HCT116 (cell line): ENCODE results near the gene TLCD3A. TPM values are rescaled to one million over a fixed set of nuclear protein-coding genes. Genes with fewer than 3 reads are reported as not detected.

Experiments used
- ATAC-seq: fragments of 200-7000 bp; cut with Tn5 transposase; 2 replicates; pipeline ENCODE4 v1.9.1; 2020; ENCODE audit warnings: mild to moderate bottlenecking, moderate library complexity
- BruUV-seq: library from RNA; stranded (reverse); fragments of 400-500 nt; replicated peaks from 2 replicates; lab custom pipeline; 2021; lab: Mats Ljungman, UMichigan
- CTCF ChIA-PET: fragments of 300-600 bp; sonication (Branson Sonifier 250); formaldehyde crosslinking; loops from one replicate; lab custom pipeline; 2021; ENCODE audit warnings: antibody characterized with exemption; lab: Charles Lee
- POLR2A ChIA-PET: fragments of 300-600, 350-600 bp; sonication (Branson Sonifier 250); formaldehyde crosslinking; loops from one replicate; lab custom pipeline; 2021; ENCODE audit warnings: antibody characterized with exemption; lab: Charles Lee
- RAD21 ChIA-PET, 2 experiments: fragments of 300-600 bp; sonication (Branson Sonifier 250); formaldehyde crosslinking; loops; one replicate each; lab custom pipeline; 2023; ENCODE audit warnings: low total read pairs in 2 of 2; ENCODE audit not compliant: uncharacterized antibody in 2 of 2, unreplicated experiment in 2 of 2, low non-redundant PET in 1 of 2; lab: Charles Lee
- DNase-seq: peaks from one replicate; pipeline ENCODE4 v3.0.0-alpha.2; 2010; ENCODE audit warnings: low read depth, low spot score
- H2AFZ ChIP-seq: fragments of 200-600 bp; shearing (Covaris generic), sonication (generic); 2 replicates; pipeline ENCODE4 v1.6.1; 2017; ENCODE audit warnings: low read depth, mixed run types, mixed read lengths, antibody characterized with exemption, low read length; ENCODE audit not compliant: poor library complexity, severe bottlenecking
- H3K27ac ChIP-seq: 2 replicates; pipeline ENCODE4 v1.5.1; 2012; ENCODE audit warnings: low read depth, low read length
- H3K27me3 ChIP-seq: fragments of 200-600 bp; sonication (generic); 2 replicates; pipeline ENCODE4 v1.6.1; 2016; ENCODE audit warnings: mixed run types, low read length, mixed read lengths; ENCODE audit not compliant: insufficient read depth
- H3K36me3 ChIP-seq, 2 experiments: fragments of 200-500 bp in 1 of 2; fragments of 200-600 bp in 1 of 2; sonication (Bioruptor generic) in 1 of 2; sonication (generic) in 1 of 2; 2 replicates each; pipeline versions ENCODE4 v1.5.1 to v1.6.1; 2014 to 2016; ENCODE audit warnings: low read length in 2 of 2, inconsistent platforms in 1 of 2, mixed read lengths in 1 of 2, mixed run types in 1 of 2; ENCODE audit not compliant: insufficient read depth in 2 of 2, control insufficient read depth in 1 of 2
- H3K4me1 ChIP-seq, 2 experiments: fragments of 200-600 bp in 1 of 2; sonication (generic) in 1 of 2; 2 replicates each; pipeline versions ENCODE4 v1.5.1 to v1.6.1; 2012 to 2017; ENCODE audit warnings: low read length in 2 of 2, inconsistent platforms in 1 of 2, mild to moderate bottlenecking in 1 of 2, mixed read lengths in 1 of 2, mixed run types in 1 of 2, moderate library complexity in 1 of 2; ENCODE audit not compliant: insufficient read depth in 2 of 2, control insufficient read depth in 1 of 2
- H3K4me2 ChIP-seq: fragments of 200-600 bp; sonication (generic); 2 replicates; pipeline ENCODE4 v1.6.1; 2017; ENCODE audit warnings: mixed run types, low read length, mixed read lengths
- H3K4me3 ChIP-seq, 2 experiments: fragments of 200-600 bp in 1 of 2; sonication (generic) in 1 of 2; replicated peaks in 1 of 2; 2 replicates each; pipeline ENCODE4 v1.5.1; 2011 to 2016; ENCODE audit warnings: low read length in 2 of 2, control low read depth in 1 of 2, low read depth in 1 of 2, mild to moderate bottlenecking in 1 of 2, mixed read lengths in 1 of 2, mixed run types in 1 of 2
- H3K79me2 ChIP-seq: fragments of 200-600 bp; sonication (generic); 2 replicates; pipeline ENCODE4 v1.6.1; 2017; ENCODE audit warnings: mild to moderate bottlenecking, mixed run types, low read length, moderate library complexity, mixed read lengths; ENCODE audit not compliant: insufficient read depth
- H3K9ac ChIP-seq: fragments of 200-600 bp; sonication (generic); 2 replicates; pipeline ENCODE4 v1.6.1; 2016; ENCODE audit warnings: low read length, mixed read lengths
- H3K9me2 ChIP-seq: fragments of 200-600 bp; sonication (generic), shearing (Covaris generic); 2 replicates; pipeline ENCODE4 v1.6.1; 2017; ENCODE audit warnings: mixed run types, mild to moderate bottlenecking, moderate library complexity; ENCODE audit not compliant: insufficient read depth
- H3K9me3 ChIP-seq, 2 experiments: fragments of 200-500 bp in 1 of 2; fragments of 200-600 bp in 1 of 2; sonication (Bioruptor generic) in 1 of 2; sonication (generic) in 1 of 2; 2 replicates each; pipeline ENCODE4 v1.6.1; 2014 to 2017; ENCODE audit warnings: low read length in 2 of 2, mixed read lengths in 2 of 2, inconsistent platforms in 1 of 2, low read depth in 1 of 2, mild to moderate bottlenecking in 1 of 2, mixed run types in 1 of 2, moderate library complexity in 1 of 2; ENCODE audit not compliant: control insufficient read depth in 1 of 2, insufficient read depth in 1 of 2
- H4K20me1 ChIP-seq: fragments of 200-600 bp; sonication (generic), shearing (Covaris generic); 2 replicates; pipeline ENCODE4 v1.6.1; 2017; ENCODE audit warnings: mixed run types, mild to moderate bottlenecking, moderate library complexity; ENCODE audit not compliant: insufficient read depth
- ATF3 ChIP-seq: IDR thresholded peaks from 2 replicates; pipeline ENCODE4 v1.6.1; 2012
- EGR1 ChIP-seq: IDR thresholded peaks from 2 replicates; pipeline ENCODE4 v1.6.1; 2012; ENCODE audit warnings: low read depth
- ELF1 ChIP-seq: IDR thresholded peaks from 2 replicates; pipeline ENCODE4 v1.6.1; 2012; ENCODE audit warnings: low read depth, borderline replicate concordance
- EZH2 ChIP-seq: fragments of 200-600 bp; sonication (generic); IDR thresholded peaks from 2 replicates; pipeline ENCODE4 v1.6.1; 2017; ENCODE audit warnings: antibody characterized with exemption, mixed run types
- EZH2phosphoT487 ChIP-seq: fragments of 200-600 bp; IDR thresholded peaks from 2 replicates; pipeline ENCODE4 v1.6.1; 2018; ENCODE audit warnings: antibody characterized with exemption, borderline replicate concordance
- FOSL1 ChIP-seq: IDR thresholded peaks from 2 replicates; pipeline ENCODE4 v1.6.1; 2012; ENCODE audit warnings: low read depth
- POLR2AphosphoS5 ChIP-seq: IDR thresholded peaks from 2 replicates; pipeline ENCODE4 v1.6.1; 2011; ENCODE audit warnings: mild to moderate bottlenecking, low read depth, low read length, moderate library complexity
- REST ChIP-seq: IDR thresholded peaks from 2 replicates; pipeline ENCODE4 v1.6.1; 2012; ENCODE audit warnings: low read depth
- SP1 ChIP-seq: IDR thresholded peaks from 2 replicates; pipeline ENCODE4 v1.6.1; 2012; ENCODE audit warnings: low read depth
- SRF ChIP-seq: IDR thresholded peaks from 2 replicates; pipeline ENCODE4 v1.6.1; 2012; ENCODE audit warnings: low read depth
- TCF7L2 ChIP-seq: IDR thresholded peaks from 2 replicates; pipeline ENCODE4 v1.7.0; 2011; ENCODE audit warnings: borderline replicate concordance, inconsistent platforms; ENCODE audit not compliant: insufficient read depth, insufficient read length; ENCODE audit errors: extremely low read depth
- YY1 ChIP-seq: IDR thresholded peaks from 2 replicates; pipeline ENCODE4 v1.6.1; 2011; ENCODE audit warnings: low read length, low read depth, moderate library complexity, mild to moderate bottlenecking; ENCODE audit not compliant: insufficient replicate concordance; ENCODE audit errors: extremely low read depth
- ZBTB33 ChIP-seq: IDR thresholded peaks from 2 replicates; pipeline ENCODE4 v1.6.1; 2011; ENCODE audit warnings: mild to moderate bottlenecking, low read length, moderate library complexity; ENCODE audit not compliant: insufficient replicate concordance; ENCODE audit errors: extremely low read depth
- ZFX ChIP-seq: fragments of 450-650 bp; IDR thresholded peaks from 2 replicates; pipeline ENCODE4 v1.6.1; 2017
- ZNF274 ChIP-seq: fragments of 200-500 bp; sonication (Bioruptor generic); IDR thresholded peaks from 2 replicates; pipeline ENCODE4 v1.6.1; 2014; ENCODE audit warnings: mild to moderate bottlenecking, low read depth, low read length, inconsistent platforms
- intact Hi-C: fragments of 100-400 bp; cut with micrococcal nuclease; formaldehyde crosslinking; loops from 2 replicates; pipeline ENCODE4 v1.10.0; 2022
- total RNA-seq: library from RNA; stranded (reverse); gene quantifications from one replicate; pipeline ENCODE4 v1.2.1, GENCODE V29; 2021; ENCODE audit not compliant: unreplicated experiment

The TLCD3A gene
- total RNA-seq, 1 experiment from 2014 or later = 26.0 TPM

- RAD21 ChIA-PET = interaction anchor here in 1 of 2 experiments (0.9 kb wide), 1 partner anchor 291 kb away, joined by 4 read pairs; no protein-coding TSS in a partner anchor
- DNase-seq (no peak), ATAC-seq (no peak)
- POLR2A ChIA-PET = no interaction called here
- intact Hi-C loops = no loop called here
- H3K36me3 ChIP-seq = peaks cover 3 to 9% of the 10 kb centered on the region in 2 experiments; a peak in 3 of 4 replicates
- no peaks in the 10 kb centered on the region for H3K4me1 ChIP-seq
- no peak overlapping the region for H3K4me2 ChIP-seq
- no peaks in the 10 kb centered on the region for H3K9me2 ChIP-seq
- CTCF ChIA-PET = interaction anchor here (1.1 to 3.0 kb wide), 3 partner anchors 10 to 291 kb away, joined by 3 to 14 read pairs (median 3); no protein-coding TSS in a partner anchor
- no peak overlapping the region for H3K27ac ChIP-seq
- H3K9ac ChIP-seq = no peak overlapping the region
- peaks cover 28% of the 10 kb centered on the region for H3K79me2 ChIP-seq
- H4K20me1 ChIP-seq = no peaks in the 10 kb centered on the region
- BruUV-seq = no TSS peak
- no peak overlapping the region for H3K4me3 ChIP-seq
- H2AFZ ChIP-seq = no peak overlapping the region
- H3K9me3 ChIP-seq = no peaks in the 10 kb centered on the region
- no peak for TF ChIP-seq EZH2
- no peak for TF ChIP-seq ZBTB33
- no peak for TF ChIP-seq ELF1
- no peak for TF ChIP-seq SRF
- TF ChIP-seq POLR2AphosphoS5 = no peak
- TF ChIP-seq EZH2phosphoT487 = no peak
- no peak for TF ChIP-seq SP1
- no peak for TF ChIP-seq TCF7L2
- TF ChIP-seq FOSL1 = no peak
- no peak for TF ChIP-seq EGR1
- no peak for TF ChIP-seq REST
- TF ChIP-seq ATF3 = no peak
- TF ChIP-seq YY1 = no peak
- TF ChIP-seq ZFX = no peak
- TF ChIP-seq ZNF274 = no peak
- no peaks in the 10 kb centered on the region for H3K27me3 ChIP-seq
These were observed 29.1 kb upstream of the TLCD3A start for GRCh38 chr17:703081-703875.
